ENCODE data around the gene FBXO36.

DNA sequence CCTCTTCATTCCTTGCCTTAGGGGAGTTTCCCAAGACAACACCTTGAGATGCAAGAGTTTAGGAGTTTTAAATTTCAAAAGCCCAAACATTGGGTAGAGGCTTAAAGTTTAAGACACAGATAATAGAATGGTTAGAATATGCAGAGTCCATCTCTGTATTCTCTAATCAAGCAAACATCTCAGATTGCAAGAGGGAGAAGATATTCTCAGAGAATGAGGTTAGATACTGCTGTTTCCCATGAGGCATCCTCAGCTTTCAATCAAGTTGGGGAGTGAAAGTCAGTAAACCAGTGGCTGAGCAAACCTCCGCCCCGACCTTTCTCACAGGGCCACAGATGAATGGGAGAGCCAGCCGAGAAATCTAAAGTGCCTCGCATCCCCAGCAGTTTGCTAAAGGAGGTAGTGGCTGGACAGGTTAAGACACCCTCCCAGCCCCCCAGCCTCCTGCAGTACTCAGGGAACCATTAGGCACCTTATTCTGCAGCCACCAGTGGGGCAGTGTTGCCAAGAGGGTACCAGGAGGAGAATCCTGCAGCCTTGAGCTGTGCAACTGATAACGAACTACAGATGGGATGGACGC lies 30.0 kb downstream of the FBXO36 start:
- TF ChIP-seq CTCF (IDR thresholded peaks at IDR 0.05 in 8 of 11, conservative IDR thresholded peaks at IDR 0.05 in 3 of 11): no peak
- TF ChIP-seq POLR2A (IDR thresholded peaks at IDR 0.05): no peak
- no peak for TF ChIP-seq POLR2AphosphoS5 (IDR thresholded peaks at IDR 0.05)

All from spleen (tissue), 7 donors.